Measurements from ENCODE around the gene CTNNA2.
A peak's percentile ranks its signal among the peaks of the same experiment; 100 is the strongest.

Gene CTNNA2

GRCh38 chr2:80248146-80248545 is 735.3 kb downstream of the CTNNA2 start:
- H3K27ac ChIP-seq, result no peak overlapping the region
- TF ChIP-seq ZFX (IDR thresholded peaks at IDR 0.05; ENCODE audit: borderline replicate concordance) (no peak), CTCF (IDR thresholded peaks at IDR 0.05) (no peak)

- no peak overlapping the region for H3K27ac ChIP-seq
- TF ChIP-seq CTCF (IDR thresholded peaks at IDR 0.05) (no peak), ZFX (IDR thresholded peaks at IDR 0.05; ENCODE audit: borderline replicate concordance) (no peak)
Observed at GRCh38 chr2:80252294-80252986, 739.6 kb downstream of the CTNNA2 start.

DNA sequence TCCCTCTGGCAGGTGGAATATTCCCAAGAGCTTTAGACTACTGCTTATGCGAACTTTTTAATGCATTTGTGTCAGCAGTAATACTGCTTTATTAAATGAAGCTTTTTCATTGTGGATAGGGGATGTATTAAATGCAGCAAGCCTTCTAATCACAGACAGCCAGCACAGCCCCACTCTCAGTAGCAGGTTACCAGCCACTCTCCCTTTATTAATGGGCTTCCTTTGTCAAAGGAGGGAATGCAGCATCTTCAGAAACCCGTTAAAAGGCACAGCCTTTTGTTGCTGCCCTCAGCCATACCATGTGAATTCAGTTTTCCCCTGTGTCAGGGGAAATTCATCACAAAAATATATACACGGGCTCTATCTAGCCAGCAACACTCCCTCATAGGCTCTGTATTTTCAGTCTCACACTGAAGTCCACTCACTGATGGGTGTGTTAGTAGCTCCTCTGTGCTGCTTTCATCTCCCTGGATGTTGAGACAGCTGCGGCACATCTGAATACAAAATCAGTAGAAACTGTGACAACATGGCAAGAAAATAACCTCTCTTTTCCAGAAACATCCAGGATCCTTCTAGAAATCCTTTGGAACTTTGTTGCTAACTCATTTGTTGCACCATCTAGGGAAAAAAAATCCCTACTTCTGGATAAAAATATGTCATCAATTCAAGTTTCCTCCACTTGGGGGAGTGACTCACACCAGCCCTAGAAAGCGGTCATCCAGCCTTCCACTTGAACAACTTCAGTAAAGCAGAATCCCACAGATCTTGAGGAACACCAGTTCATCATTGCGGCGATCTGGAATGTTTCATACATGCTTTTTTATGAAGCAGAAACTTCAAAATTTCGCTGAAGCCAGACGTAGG is 743.3 kb downstream of the CTNNA2 start:
- no peak overlapping the region for H3K27ac ChIP-seq
- TF ChIP-seq ZFX (IDR thresholded peaks at IDR 0.05; ENCODE audit: borderline replicate concordance), result no peak
- peak; percentile 62 for TF ChIP-seq CTCF (IDR thresholded peaks at IDR 0.05)

GRCh38 chr2:80256782-80257167 is 743.9 kb downstream of the CTNNA2 start:
- H3K27ac ChIP-seq, result no peak overlapping the region
- no peak for TF ChIP-seq ZFX (IDR thresholded peaks at IDR 0.05; ENCODE audit: borderline replicate concordance)
- peak; percentile 16 for TF ChIP-seq CTCF (IDR thresholded peaks at IDR 0.05)

GRCh38 chr2:80257450-80257849 is 744.6 kb downstream of the CTNNA2 start:
- TF ChIP-seq ZFX (IDR thresholded peaks at IDR 0.05; ENCODE audit: borderline replicate concordance), result no peak
- no peak for TF ChIP-seq CTCF (IDR thresholded peaks at IDR 0.05)
- no peak overlapping the region for H3K27ac ChIP-seq

DNA sequence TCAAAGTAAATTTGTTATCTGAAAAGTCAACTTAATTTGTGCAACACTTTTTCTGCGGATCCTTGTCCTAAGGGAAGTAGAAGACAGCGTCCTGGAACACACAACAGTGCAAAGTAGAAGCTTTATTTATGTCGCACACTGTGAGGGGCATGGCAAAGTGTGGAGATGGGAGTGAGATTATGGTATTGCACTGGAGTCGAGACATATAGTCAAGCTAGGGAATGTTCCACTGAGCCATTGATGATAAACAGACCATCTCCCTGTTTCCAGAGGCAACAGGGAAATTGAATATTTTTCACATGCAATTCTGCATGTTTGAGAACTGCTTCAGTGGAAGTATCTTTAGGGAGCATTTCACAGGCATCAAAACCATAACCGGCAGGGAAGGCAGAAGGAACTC is 745.5 kb downstream of the CTNNA2 start:
- H3K27ac ChIP-seq, result no peak overlapping the region
- no peak for TF ChIP-seq ZFX (IDR thresholded peaks at IDR 0.05; ENCODE audit: borderline replicate concordance)
- TF ChIP-seq CTCF (IDR thresholded peaks at IDR 0.05), result no peak

- no peak overlapping the region for H3K27ac ChIP-seq
- TF ChIP-seq ZFX (IDR thresholded peaks at IDR 0.05; ENCODE audit: borderline replicate concordance) (no peak), CTCF (IDR thresholded peaks at IDR 0.05) (no peak)
Observed at GRCh38 chr2:80258793-80259192, 745.9 kb downstream of the CTNNA2 start.

All from 22Rv1 (cell line).